ENCODE data around the gene TSPAN32.

GRCh38 chr11:2272946-2273280 is 28.9 kb upstream of the TSPAN32 start:
- TF ChIP-seq CTCF (IDR thresholded peaks at IDR 0.05) (no peak), POLR2AphosphoS5 (IDR thresholded peaks at IDR 0.05; ENCODE audit: low read depth, low read length) (no peak), REST (IDR thresholded peaks at IDR 0.05; ENCODE audit: insufficient read depth in 1 of 2, low read depth in 2 of 2, low read length in 1 of 2) (no peak), SIN3A (IDR thresholded peaks at IDR 0.05; ENCODE audit: borderline replicate concordance, insufficient read depth, low read depth, low read length) (no peak), TCF7L2 (IDR thresholded peaks at IDR 0.05; ENCODE audit: low read depth, low read length) (no peak)
